Neural progenitor cell (in vitro differentiated cells): ENCODE results near the gene KCNJ14.

Experiments used
- CTCF ChIP-seq: fragments of 200-600 bp; sonication (generic); IDR thresholded peaks from 2 replicates; pipeline ENCODE4 v1.5.1; 2017; ENCODE audit warnings: antibody characterized with exemption, mild to moderate bottlenecking
- EZH2 ChIP-seq: fragments of 200-600 bp; sonication (generic); IDR thresholded peaks from 2 replicates; pipeline ENCODE4 v1.6.1; 2017; ENCODE audit warnings: antibody characterized with exemption, mild to moderate bottlenecking, moderate library complexity

- no peak for TF ChIP-seq CTCF
- TF ChIP-seq EZH2 = no peak
These were observed 30.6 kb upstream of the KCNJ14 start for GRCh38 chr19:48424694-48425219.
